GM12865 (cell line): Measurements from ENCODE around the gene C14orf39.
"Not testable (repeated sequence)": the region's sequence is repeated elsewhere in the genome, so short reads cannot be mapped to it uniquely, and the experiment has no call there.

Experiments
- DNase-seq: peaks from one replicate; pipeline ENCODE4 v3.0.0; 2010; ENCODE audit warnings: low read depth
- H3K4me3 ChIP-seq: 2 replicates; pipeline ENCODE4 v1.5.1; 2011; ENCODE audit warnings: mild to moderate bottlenecking, low read depth, low read length, control low read depth
- CTCF ChIP-seq: IDR thresholded peaks from 2 replicates; pipeline ENCODE4 v1.5.1; 2011; ENCODE audit warnings: low read length, control low read depth, low read depth, inconsistent platforms; ENCODE audit not compliant: insufficient read depth; ENCODE audit errors: missing control alignments

The C14orf39 gene

GRCh38 chr14:60490270-60490669, 4.4 kb upstream of the C14orf39 start:
- no peak for DNase-seq
- TF ChIP-seq CTCF = no peak
- no peak overlapping the region for H3K4me3 ChIP-seq

GRCh38 chr14:60488175-60488574, 2.3 kb upstream of the C14orf39 start:
- no peak for TF ChIP-seq CTCF
- H3K4me3 ChIP-seq = no peak overlapping the region
- DNase-seq = no peak

GRCh38 chr14:60487211-60487610, 1.3 kb upstream of the C14orf39 start:
- no peak overlapping the region for H3K4me3 ChIP-seq
- no peak for TF ChIP-seq CTCF
- DNase-seq = no peak

GRCh38 chr14:60485057-60485597, 736 bp downstream of the C14orf39 start:
- no peak overlapping the region for H3K4me3 ChIP-seq
- TF ChIP-seq CTCF = no peak
- DNase-seq = no peak

GRCh38 chr14:60482743-60483142, 3.1 kb downstream of the C14orf39 start:
- no peak for TF ChIP-seq CTCF
- no peak overlapping the region for H3K4me3 ChIP-seq
- DNase-seq = no peak

- DNase-seq, H3K4me3 ChIP-seq: not testable (repeated sequence)
Observed at GRCh38 chr14:60480248-60480647, 5.6 kb downstream of the C14orf39 start.

GRCh38 chr14:60455875-60456274, 30.0 kb downstream of the C14orf39 start:
- no peak overlapping the region for H3K4me3 ChIP-seq
- TF ChIP-seq CTCF = no peak

More at GRCh38 chr14:60455875-60456274, 30.0 kb downstream of the C14orf39 start:
- no peak for DNase-seq
